T-helper 1 cell treated with Interleukin-12 subunit alpha and Interleukin-12 subunit beta and Interleukin-4 antibody, amounts not matched to agents 30 μg/mL and 1 μg/mL, for 36 hours (primary cell): ENCODE results near the gene S100A4.

Source experiments
- H3K27ac Mint-ChIP-seq: one replicate; pipeline ENCODE4 v1.8.0; 2021; ENCODE audit warnings: mild to moderate bottlenecking, mixed read lengths
- H3K27me3 Mint-ChIP-seq: one replicate; pipeline ENCODE4 v1.8.0; 2021; ENCODE audit warnings: low read depth, mixed read lengths
- H3K36me3 Mint-ChIP-seq: one replicate; pipeline ENCODE4 v1.8.0; 2021; ENCODE audit warnings: low read depth, mixed read lengths
- H3K4me1 Mint-ChIP-seq: one replicate; pipeline ENCODE4 v1.8.0; 2021; ENCODE audit warnings: low read depth, mixed read lengths
- H3K4me3 Mint-ChIP-seq: one replicate; pipeline ENCODE4 v1.8.0; 2021; ENCODE audit warnings: mild to moderate bottlenecking, moderate library complexity, mixed read lengths
- H3K9me3 Mint-ChIP-seq: one replicate; pipeline ENCODE4 v1.8.0; 2021; ENCODE audit warnings: mixed read lengths

Gene S100A4

GRCh38 chr1:153547560-153548551 is 2.2 kb upstream of the S100A4 start:
- no peak overlapping the region for H3K27ac Mint-ChIP-seq

DNA sequence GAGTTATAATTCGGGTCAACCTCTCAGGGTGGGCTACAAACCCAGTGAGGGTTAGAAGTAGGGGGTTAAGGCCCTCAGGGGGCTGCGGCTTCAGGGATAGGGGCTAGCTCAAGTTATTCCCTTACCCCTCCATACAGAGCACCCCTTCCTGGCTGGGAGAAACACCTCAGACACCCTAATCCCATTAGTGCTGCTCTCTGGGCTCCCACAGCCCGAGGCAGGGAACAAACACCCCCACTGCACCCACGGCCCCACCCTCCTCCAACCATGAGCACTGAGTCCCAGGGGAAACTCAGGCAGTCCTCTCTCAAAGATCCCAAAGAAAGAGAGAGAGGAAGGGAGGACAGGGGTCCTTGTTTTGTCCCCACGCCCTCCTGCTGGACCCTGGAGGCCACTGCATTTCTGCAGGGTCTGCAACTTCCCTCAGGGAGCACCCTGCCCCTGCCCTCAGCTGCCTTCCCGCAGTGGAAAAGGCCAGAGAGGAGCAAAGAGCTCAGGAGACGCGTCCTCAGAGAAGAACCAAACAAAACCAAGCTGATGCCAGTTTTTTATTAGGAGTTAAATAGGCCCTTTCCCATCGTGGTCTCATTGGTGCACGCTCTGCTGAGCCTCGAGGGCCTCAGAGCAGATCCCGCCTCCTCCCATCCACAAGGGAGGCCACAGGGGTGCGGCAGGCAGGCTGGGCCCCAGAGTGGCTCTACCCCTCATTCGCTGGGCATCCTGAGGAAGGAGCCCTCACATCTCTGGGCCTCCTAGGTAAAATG is 1.4 kb upstream of the S100A4 start:
- no peaks in the 10 kb centered on the region for H3K9me3 Mint-ChIP-seq
- H3K4me3 Mint-ChIP-seq, result peak overlapping the region; percentile 93
- peak overlapping the region; percentile 96 for H3K27ac Mint-ChIP-seq
- peaks cover 65% of the 10 kb centered on the region for H3K4me1 Mint-ChIP-seq
- H3K36me3 Mint-ChIP-seq, result peaks cover 27% of the 10 kb centered on the region
- H3K27me3 Mint-ChIP-seq, result no peaks in the 10 kb centered on the region

More at GRCh38 chr1:153547560-153548551, 2.2 kb upstream of the S100A4 start:
- no peak overlapping the region for H3K4me3 Mint-ChIP-seq
- H3K4me1 Mint-ChIP-seq, result peaks cover 56% of the 10 kb centered on the region
- peaks cover 25% of the 10 kb centered on the region for H3K36me3 Mint-ChIP-seq
- no peaks in the 10 kb centered on the region for H3K9me3 Mint-ChIP-seq
- no peaks in the 10 kb centered on the region for H3K27me3 Mint-ChIP-seq

- no peaks in the 10 kb centered on the region for H3K9me3 Mint-ChIP-seq
- H3K4me3 Mint-ChIP-seq, result peak overlapping the region; percentile 93
- H3K36me3 Mint-ChIP-seq, result peaks cover 29% of the 10 kb centered on the region
- peaks cover 71% of the 10 kb centered on the region for H3K4me1 Mint-ChIP-seq
- H3K27ac Mint-ChIP-seq, result peak overlapping the region; percentile 96
- H3K27me3 Mint-ChIP-seq, result no peaks in the 10 kb centered on the region
These were observed 765 bp upstream of the S100A4 start for GRCh38 chr1:153546371-153546770.

GRCh38 chr1:153544453-153545066 is 1.0 kb downstream of the S100A4 start:
- peak overlapping the region; percentile 96 for H3K27ac Mint-ChIP-seq
- H3K27me3 Mint-ChIP-seq, result no peaks in the 10 kb centered on the region
- peaks cover 84% of the 10 kb centered on the region for H3K4me1 Mint-ChIP-seq
- H3K36me3 Mint-ChIP-seq, result peaks cover 38% of the 10 kb centered on the region
- H3K9me3 Mint-ChIP-seq, result no peaks in the 10 kb centered on the region
- H3K4me3 Mint-ChIP-seq, result peak overlapping the region; percentile 93

DNA sequence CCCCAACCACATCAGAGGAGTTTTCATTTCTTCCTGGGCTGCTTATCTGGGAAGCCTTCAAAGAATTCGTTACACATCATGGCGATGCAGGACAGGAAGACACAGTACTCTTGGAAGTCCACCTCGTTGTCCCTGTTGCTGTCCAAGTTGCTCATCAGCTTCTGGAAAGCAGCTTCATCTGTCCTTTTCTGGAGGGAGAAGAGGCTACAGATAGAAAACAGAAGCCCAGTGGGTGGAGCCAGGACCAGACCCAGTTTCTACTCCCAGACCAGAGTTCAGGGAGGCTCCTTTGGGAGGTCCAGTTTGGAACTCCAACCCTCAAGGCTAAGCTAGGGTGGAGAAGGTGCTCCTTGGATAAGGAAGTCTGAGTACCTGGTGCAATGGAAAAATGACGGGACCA is 1.9 kb downstream of the S100A4 start:
- H3K36me3 Mint-ChIP-seq, result peaks cover 40% of the 10 kb centered on the region

GRCh38 chr1:153542956-153543711 is 2.5 kb downstream of the S100A4 start:
- H3K27ac Mint-ChIP-seq, result peak overlapping the region; percentile 91
- H3K9me3 Mint-ChIP-seq, result no peaks in the 10 kb centered on the region
- peaks cover 78% of the 10 kb centered on the region for H3K4me1 Mint-ChIP-seq
- H3K4me3 Mint-ChIP-seq, result peak overlapping the region; percentile 93
- H3K36me3 Mint-ChIP-seq, result peaks cover 40% of the 10 kb centered on the region
- no peaks in the 10 kb centered on the region for H3K27me3 Mint-ChIP-seq

More for the DNA sequence above, 1.9 kb downstream of the S100A4 start:
- peak overlapping the region; percentile 63 for H3K27ac Mint-ChIP-seq
- no peaks in the 10 kb centered on the region for H3K9me3 Mint-ChIP-seq
- H3K4me1 Mint-ChIP-seq, result peaks cover 81% of the 10 kb centered on the region
- peak overlapping the region; percentile 93 for H3K4me3 Mint-ChIP-seq
- H3K27me3 Mint-ChIP-seq, result no peaks in the 10 kb centered on the region

GRCh38 chr1:153541641-153542590 is 3.7 kb downstream of the S100A4 start:
- H3K27me3 Mint-ChIP-seq, result no peaks in the 10 kb centered on the region
- peak overlapping the region; percentile 91 for H3K27ac Mint-ChIP-seq
- H3K9me3 Mint-ChIP-seq, result no peaks in the 10 kb centered on the region
- peaks cover 78% of the 10 kb centered on the region for H3K4me1 Mint-ChIP-seq
- H3K4me3 Mint-ChIP-seq, result peak overlapping the region; percentile 72
- peaks cover 40% of the 10 kb centered on the region for H3K36me3 Mint-ChIP-seq

GRCh38 chr1:153540394-153541361 is 4.9 kb downstream of the S100A4 start, which contains the start of gene S100A5:
Gene S100A5, minus strand, starts transcription at chr1:153540934. Its CDS starts 743 bp downstream, at chr1:153540191.
- Mint-ChIP-seq H3K36me3 (peaks cover 40% of the 10 kb centered on the region), H3K9me3 (no peaks in the 10 kb centered on the region), H3K4me3 (peak within 1 kb of the TSS; percentile 72), H3K4me1 (peaks cover 79% of the 10 kb centered on the region), H3K27me3 (no peaks in the 10 kb centered on the region), H3K27ac (peak within 1 kb of the TSS; percentile 91)

DNA sequence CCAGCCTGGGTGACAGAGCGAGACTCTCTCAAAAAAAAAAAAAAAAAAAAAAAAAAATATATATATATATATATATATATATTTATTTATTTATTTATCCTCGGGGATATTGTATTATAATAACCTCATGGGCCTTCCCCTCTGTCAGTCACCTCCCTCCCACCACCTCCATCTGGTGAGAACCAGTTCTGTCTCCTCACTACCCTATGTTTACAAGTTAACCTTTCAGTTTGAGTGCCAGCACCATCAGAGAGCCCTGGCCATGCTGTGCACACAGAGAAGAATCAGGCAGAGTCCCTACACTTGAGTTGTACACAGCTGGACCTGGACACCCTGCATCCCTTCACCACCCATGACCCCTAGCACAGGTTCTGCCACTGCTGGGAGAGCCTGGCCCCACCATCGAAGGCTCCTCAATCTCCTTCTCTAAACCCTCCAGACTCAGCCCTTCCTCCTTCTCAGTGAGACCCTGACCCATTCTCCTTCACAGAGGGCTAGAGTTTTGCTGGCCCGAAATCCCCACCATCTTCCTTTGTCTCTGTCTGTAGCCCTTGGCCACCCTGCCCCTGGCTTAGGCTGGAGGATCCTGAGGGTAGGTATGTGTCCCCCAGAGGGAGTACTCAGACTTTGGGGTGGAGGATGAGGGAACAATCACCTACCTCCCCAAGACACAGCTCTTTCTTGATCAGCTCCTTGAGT is 6.1 kb downstream of the S100A4 start:
- Mint-ChIP-seq H3K27ac (peak overlapping the region; percentile 91), H3K4me1 (peaks cover 72% of the 10 kb centered on the region), H3K27me3 (no peaks in the 10 kb centered on the region), H3K9me3 (no peaks in the 10 kb centered on the region), H3K4me3 (peak overlapping the region; percentile 18), H3K36me3 (peaks cover 39% of the 10 kb centered on the region)

DNA sequence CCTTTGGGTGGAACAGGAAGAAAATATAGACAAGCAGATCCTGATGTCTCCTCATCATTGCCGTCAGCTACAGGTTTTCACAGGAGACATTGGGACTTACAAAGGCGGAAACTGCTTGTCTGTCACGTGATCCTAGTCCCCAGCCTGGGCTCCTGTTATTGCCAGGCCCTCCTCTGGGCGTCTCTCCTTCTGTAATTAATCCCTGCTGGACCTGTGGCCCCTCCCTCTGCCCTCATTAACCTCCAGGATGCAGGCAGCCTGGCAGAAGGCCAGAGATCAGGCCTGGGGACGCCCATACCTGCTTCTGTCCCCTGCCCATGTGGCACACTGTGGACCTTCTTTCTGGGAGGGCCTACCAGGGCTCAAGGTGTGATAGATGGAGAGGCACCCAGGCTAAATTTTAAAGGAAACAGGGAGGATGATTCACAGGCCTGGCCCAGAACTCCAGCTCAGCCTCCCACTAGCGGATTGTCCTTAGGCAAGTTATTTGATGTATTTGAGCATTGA is 7.2 kb downstream of the S100A4 start:
- H3K27me3 Mint-ChIP-seq, result no peaks in the 10 kb centered on the region
- H3K27ac Mint-ChIP-seq, result peak overlapping the region; percentile 63
- H3K4me3 Mint-ChIP-seq, result no peak overlapping the region
- H3K4me1 Mint-ChIP-seq, result peaks cover 70% of the 10 kb centered on the region
- peaks cover 39% of the 10 kb centered on the region for H3K36me3 Mint-ChIP-seq
- no peaks in the 10 kb centered on the region for H3K9me3 Mint-ChIP-seq

DNA sequence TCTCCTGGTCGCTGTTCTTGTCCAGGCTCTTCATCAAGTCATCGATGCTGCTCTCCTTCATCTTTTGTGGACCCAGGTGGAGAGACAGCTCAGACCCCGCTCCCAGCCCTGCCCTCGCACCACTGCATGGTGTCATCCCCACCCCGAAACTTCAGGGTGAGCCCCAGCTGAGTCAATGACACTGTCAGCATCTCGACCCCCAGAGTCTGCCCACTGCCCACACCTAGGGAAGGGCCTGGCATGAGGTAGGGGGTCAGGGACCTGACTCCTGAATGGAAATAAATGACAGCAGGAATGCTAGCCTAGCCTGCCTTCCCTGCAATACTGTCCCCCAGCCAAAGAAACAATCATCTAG is 8.3 kb downstream of the S100A4 start:
- H3K4me1 Mint-ChIP-seq, result peaks cover 70% of the 10 kb centered on the region
- peak overlapping the region; percentile 52 for H3K27ac Mint-ChIP-seq
- H3K9me3 Mint-ChIP-seq, result no peaks in the 10 kb centered on the region
- peaks cover 38% of the 10 kb centered on the region for H3K36me3 Mint-ChIP-seq
- H3K4me3 Mint-ChIP-seq, result no peak overlapping the region
- no peaks in the 10 kb centered on the region for H3K27me3 Mint-ChIP-seq
